COLO829 (cell line): Measurements from ENCODE around the gene TIAM1.

Source experiments
- DNase-seq: peaks from one replicate; pipeline ENCODE4 v3.0.0; 2012; ENCODE audit warnings: low spot score

TIAM1 gene

GRCh38 chr21:31343680-31344480 is at the start of gene TIAM1:
Gene TIAM1 (minus strand): TSS chr21:31344261. CDS start chr21:31266972, 77,289 bp downstream.
- peak; percentile 63 for DNase-seq

GRCh38 chr21:31387560-31388186 is 43.6 kb upstream of the TIAM1 start:
- DNase-seq, result no peak

GRCh38 chr21:31386006-31386405 is 41.9 kb upstream of the TIAM1 start:
- DNase-seq, result no peak

GRCh38 chr21:31383770-31384169 is 39.7 kb upstream of the TIAM1 start:
- no peak for DNase-seq

GRCh38 chr21:31382060-31382459 is 38.0 kb upstream of the TIAM1 start:
- DNase-seq, result no peak

GRCh38 chr21:31376301-31376700 is 32.2 kb upstream of the TIAM1 start:
- DNase-seq, result no peak

GRCh38 chr21:31374395-31374794 is 30.3 kb upstream of the TIAM1 start:
- DNase-seq, result no peak

GRCh38 chr21:31372471-31372765 is 28.4 kb upstream of the TIAM1 start:
- DNase-seq, result no peak

GRCh38 chr21:31371715-31372470 is 27.8 kb upstream of the TIAM1 start:
- peak; percentile 37 for DNase-seq

GRCh38 chr21:31370893-31371544 is 27.0 kb upstream of the TIAM1 start:
- DNase-seq, result peak; percentile 61

GRCh38 chr21:31370281-31370892 is 26.3 kb upstream of the TIAM1 start:
- DNase-seq, result no peak

- DNase-seq, result no peak
Measured at GRCh38 chr21:31368361-31368760, 24.3 kb upstream of the TIAM1 start.

- DNase-seq, result no peak
Measured at GRCh38 chr21:31367801-31368200, 23.7 kb upstream of the TIAM1 start.

GRCh38 chr21:31366825-31367224 is 22.8 kb upstream of the TIAM1 start:
- DNase-seq, result peak; percentile 80

- DNase-seq, result no peak
Measured at GRCh38 chr21:31364253-31364945, 20.3 kb upstream of the TIAM1 start.

- no peak for DNase-seq
Measured at GRCh38 chr21:31363720-31364119, 19.7 kb upstream of the TIAM1 start.

- DNase-seq, result no peak
Measured at GRCh38 chr21:31360717-31361116, 16.7 kb upstream of the TIAM1 start.

- no peak for DNase-seq
Measured at GRCh38 chr21:31358158-31358557, 14.1 kb upstream of the TIAM1 start.

GRCh38 chr21:31356440-31356839 is 12.4 kb upstream of the TIAM1 start:
- no peak for DNase-seq

GRCh38 chr21:31354604-31355443 is 10.8 kb upstream of the TIAM1 start:
- no peak for DNase-seq

- DNase-seq, result no peak
Measured at GRCh38 chr21:31354122-31354521, 10.1 kb upstream of the TIAM1 start.
